Thyroid gland (tissue), 4 donors: ENCODE results near the gene C2CD4D.

Experiments used
- CTCF ChIP-seq, 6 experiments: fragments of 200-600 bp in 3 of 6; fragments of 450-650 bp in 3 of 6; sonication (generic) in 3 of 6; IDR thresholded peaks; one replicate each; pipeline ENCODE4 v1.5.1; 2016 to 2019; ENCODE audit warnings: antibody characterized with exemption in 6 of 6, mild to moderate bottlenecking in 2 of 6, inconsistent platforms in 1 of 6, moderate library complexity in 1 of 6
- POLR2A ChIP-seq, 2 donors: fragments of 450-650 bp; IDR thresholded peaks; one replicate each; pipeline ENCODE4 v1.6.1; 2017; ENCODE audit warnings: antibody characterized with exemption in 2 of 2, mild to moderate bottlenecking in 2 of 2, moderate library complexity in 1 of 2

GRCh38 chr1:151849871-151850270 lies 10.3 kb upstream of the C2CD4D start:
- TF ChIP-seq CTCF (IDR thresholded peaks at IDR 0.05): no peak
- TF ChIP-seq POLR2A (IDR thresholded peaks at IDR 0.05): no peak
